Liver (tissue), 3 donors: Measurements from ENCODE around the gene HOXB2.

Source experiments
- CTCF ChIP-seq: fragments of 150-350 bp; IDR thresholded peaks from 2 replicates; pipeline ENCODE4 v1.5.1; 2017; ENCODE audit warnings: improper control_type of control experiment, low read depth, low read length; ENCODE audit not compliant: missing input control
- TAF1 ChIP-seq: conservative IDR thresholded peaks from 2 replicates; pipeline ENCODE4 v1.6.1; 2016; ENCODE audit warnings: antibody characterized with exemption, mild to moderate bottlenecking
- TF ChIP-seq, protein P1 (sequence below): IDR thresholded peaks from 2 replicates; pipeline ENCODE4 v1.6.1; 2016; ENCODE audit warnings: antibody characterized with exemption
- donor health status: healthy.
- donor health status: healthy.

DNA sequence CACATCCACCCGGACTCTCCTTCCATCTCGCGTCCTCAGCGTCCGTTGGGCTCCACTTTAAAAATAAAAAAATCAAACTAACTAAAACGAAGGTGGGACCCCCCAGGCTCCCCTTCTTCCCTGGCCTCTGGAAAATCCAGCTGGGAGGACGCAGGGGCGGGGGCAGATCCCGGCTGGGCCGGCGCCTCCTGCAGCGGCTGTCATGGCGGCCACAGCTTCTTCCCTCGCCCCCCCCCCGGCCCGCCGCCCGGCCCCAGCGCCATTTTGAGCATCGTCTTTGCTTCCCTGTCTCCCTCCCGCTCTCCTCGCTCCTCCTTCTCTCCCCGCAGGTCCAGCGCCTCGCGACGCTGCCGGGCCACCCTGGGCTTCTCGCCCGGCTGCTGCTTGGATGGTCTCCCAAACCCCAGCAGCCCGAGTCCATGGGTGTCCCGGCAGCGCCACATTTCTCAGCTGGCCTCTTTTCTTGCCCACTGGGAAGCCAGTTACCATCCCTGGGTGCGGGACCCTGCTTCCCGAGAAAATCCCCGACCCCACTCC is 3.3 kb downstream of the HOXB2 start:
- no peak for TF ChIP-seq TAF1
- TF ChIP-seq CTCF: no peak
- TF ChIP-seq, protein P1, sequence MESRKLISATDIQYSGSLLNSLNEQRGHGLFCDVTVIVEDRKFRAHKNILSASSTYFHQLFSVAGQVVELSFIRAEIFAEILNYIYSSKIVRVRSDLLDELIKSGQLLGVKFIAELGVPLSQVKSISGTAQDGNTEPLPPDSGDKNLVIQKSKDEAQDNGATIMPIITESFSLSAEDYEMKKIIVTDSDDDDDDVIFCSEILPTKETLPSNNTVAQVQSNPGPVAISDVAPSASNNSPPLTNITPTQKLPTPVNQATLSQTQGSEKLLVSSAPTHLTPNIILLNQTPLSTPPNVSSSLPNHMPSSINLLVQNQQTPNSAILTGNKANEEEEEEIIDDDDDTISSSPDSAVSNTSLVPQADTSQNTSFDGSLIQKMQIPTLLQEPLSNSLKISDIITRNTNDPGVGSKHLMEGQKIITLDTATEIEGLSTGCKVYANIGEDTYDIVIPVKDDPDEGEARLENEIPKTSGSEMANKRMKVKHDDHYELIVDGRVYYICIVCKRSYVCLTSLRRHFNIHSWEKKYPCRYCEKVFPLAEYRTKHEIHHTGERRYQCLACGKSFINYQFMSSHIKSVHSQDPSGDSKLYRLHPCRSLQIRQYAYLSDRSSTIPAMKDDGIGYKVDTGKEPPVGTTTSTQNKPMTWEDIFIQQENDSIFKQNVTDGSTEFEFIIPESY: no peak
